Breast epithelium (tissue), 4 donors: Measurements from ENCODE around the gene PSME2. TPM values are rescaled to one million over a fixed set of nuclear protein-coding genes. Genes with fewer than 3 reads are reported as not detected.

Experiments used
- DNase-seq, 2 donors: peaks; one replicate each; pipeline ENCODE4 v3.0.0-alpha.2; 2019; ENCODE audit warnings: low spot score in 2 of 2
- H3K27ac ChIP-seq, 2 donors: fragments of 200-600 bp; sonication (generic) in 1 of 2; one replicate each; pipeline ENCODE4 v1.5.1; 2016 to 2019; ENCODE audit warnings: mild to moderate bottlenecking in 1 of 2
- H3K27me3 ChIP-seq, 2 donors: fragments of 200-600 bp; sonication (generic) in 1 of 2; one replicate each; pipeline versions ENCODE4 v1.5.1 to v1.6.0; 2017 to 2019; ENCODE audit warnings: control low read depth in 1 of 2, mild to moderate bottlenecking in 1 of 2
- H3K36me3 ChIP-seq: fragments of 200-600 bp; one replicate; pipeline ENCODE4 v1.5.1; 2019
- H3K4me1 ChIP-seq, 2 donors: fragments of 200-600 bp; sonication (generic); one replicate each; pipeline ENCODE4 v1.5.1; 2016 to 2019; ENCODE audit warnings: control low read depth in 1 of 2
- H3K4me3 ChIP-seq, 3 donors: fragments of 200-600 bp; sonication (generic); 1 replicate in 2 of 3; 2 replicates in 1 of 3; pipeline ENCODE4 v1.5.1; 2016 to 2019; ENCODE audit warnings: mild to moderate bottlenecking in 3 of 3, moderate library complexity in 2 of 3
- H3K9me3 ChIP-seq, 2 donors: fragments of 200-600 bp; sonication (generic) in 1 of 2; one replicate each; pipeline ENCODE4 v1.5.1; 2016 to 2019; ENCODE audit warnings: control low read depth in 1 of 2
- POLR2A ChIP-seq: fragments of 450-650 bp; IDR thresholded peaks from one replicate; pipeline ENCODE4 v1.6.1; 2016; ENCODE audit warnings: antibody characterized with exemption, mild to moderate bottlenecking, moderate library complexity
- POLR2AphosphoS5 ChIP-seq, 3 donors: sonication (generic); formaldehyde crosslinking; IDR thresholded peaks; one replicate each; pipeline ENCODE4 v1.6.1; 2017; ENCODE audit warnings: antibody characterized with exemption in 3 of 3
- intact Hi-C: fragments of 100-400 bp; cut with DNase I; formaldehyde crosslinking; loops from one replicate; pipeline ENCODE4 v1.15.1; 2023; ENCODE audit warnings: low total_unique reads
- total RNA-seq, 3 donors: library from RNA; depleted of rRNA; stranded (reverse); fragments of >200 nt; gene quantifications; one replicate each; pipeline ENCODE4 v1.1.0, GENCODE V29; 2016
- TF ChIP-seq, protein P1 (sequence below), 3 donors: fragments of 450-650 bp; IDR thresholded peaks; one replicate each; pipeline ENCODE4 v1.5.1; 2016 to 2017; ENCODE audit warnings: antibody characterized with exemption in 3 of 3, mild to moderate bottlenecking in 3 of 3, moderate library complexity in 3 of 3

The PSME2 gene
- total RNA-seq, 3 donors from 2014 or later = 22.1 to 69.2 (median 62.1) TPM

GRCh38 chr14:24182110-24182882, 35.9 kb upstream of the PSME2 start:
- no peak for DNase-seq
- Histone ChIP-seq H3K9me3 (no peaks in the 10 kb centered on the region), H3K27ac (peak overlapping the region in 1 of 2 donors; percentile 7), H3K36me3 (peaks cover 5% of the 10 kb centered on the region), H3K4me3 (no peak overlapping the region), H3K27me3 (no peaks in the 10 kb centered on the region), H3K4me1 (peaks cover 0 to under 1% of the 10 kb centered on the region in 2 donors)
- TF ChIP-seq POLR2AphosphoS5 (IDR thresholded peaks at IDR 0.05) (no peak), POLR2A (no peak)
- TF ChIP-seq, protein P1, sequence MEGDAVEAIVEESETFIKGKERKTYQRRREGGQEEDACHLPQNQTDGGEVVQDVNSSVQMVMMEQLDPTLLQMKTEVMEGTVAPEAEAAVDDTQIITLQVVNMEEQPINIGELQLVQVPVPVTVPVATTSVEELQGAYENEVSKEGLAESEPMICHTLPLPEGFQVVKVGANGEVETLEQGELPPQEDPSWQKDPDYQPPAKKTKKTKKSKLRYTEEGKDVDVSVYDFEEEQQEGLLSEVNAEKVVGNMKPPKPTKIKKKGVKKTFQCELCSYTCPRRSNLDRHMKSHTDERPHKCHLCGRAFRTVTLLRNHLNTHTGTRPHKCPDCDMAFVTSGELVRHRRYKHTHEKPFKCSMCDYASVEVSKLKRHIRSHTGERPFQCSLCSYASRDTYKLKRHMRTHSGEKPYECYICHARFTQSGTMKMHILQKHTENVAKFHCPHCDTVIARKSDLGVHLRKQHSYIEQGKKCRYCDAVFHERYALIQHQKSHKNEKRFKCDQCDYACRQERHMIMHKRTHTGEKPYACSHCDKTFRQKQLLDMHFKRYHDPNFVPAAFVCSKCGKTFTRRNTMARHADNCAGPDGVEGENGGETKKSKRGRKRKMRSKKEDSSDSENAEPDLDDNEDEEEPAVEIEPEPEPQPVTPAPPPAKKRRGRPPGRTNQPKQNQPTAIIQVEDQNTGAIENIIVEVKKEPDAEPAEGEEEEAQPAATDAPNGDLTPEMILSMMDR (IDR thresholded peaks at IDR 0.05) = no peak
- intact Hi-C loops = no loop called here

- Histone ChIP-seq H3K4me3 (no peak overlapping the region), H3K4me1 (no peaks in the 10 kb centered on the region), H3K27me3 (no peaks in the 10 kb centered on the region), H3K36me3 (peaks cover 7% of the 10 kb centered on the region), H3K9me3 (no peaks in the 10 kb centered on the region), H3K27ac (no peak overlapping the region)
- intact Hi-C loops = no loop called here
- TF ChIP-seq, protein P1 (IDR thresholded peaks at IDR 0.05) = no peak
- TF ChIP-seq POLR2AphosphoS5 (IDR thresholded peaks at IDR 0.05) = no peak
- no peak for TF ChIP-seq POLR2A
- DNase-seq = no peak
These were observed 35.1 kb upstream of the PSME2 start for GRCh38 chr14:24181371-24182077.

DNA sequence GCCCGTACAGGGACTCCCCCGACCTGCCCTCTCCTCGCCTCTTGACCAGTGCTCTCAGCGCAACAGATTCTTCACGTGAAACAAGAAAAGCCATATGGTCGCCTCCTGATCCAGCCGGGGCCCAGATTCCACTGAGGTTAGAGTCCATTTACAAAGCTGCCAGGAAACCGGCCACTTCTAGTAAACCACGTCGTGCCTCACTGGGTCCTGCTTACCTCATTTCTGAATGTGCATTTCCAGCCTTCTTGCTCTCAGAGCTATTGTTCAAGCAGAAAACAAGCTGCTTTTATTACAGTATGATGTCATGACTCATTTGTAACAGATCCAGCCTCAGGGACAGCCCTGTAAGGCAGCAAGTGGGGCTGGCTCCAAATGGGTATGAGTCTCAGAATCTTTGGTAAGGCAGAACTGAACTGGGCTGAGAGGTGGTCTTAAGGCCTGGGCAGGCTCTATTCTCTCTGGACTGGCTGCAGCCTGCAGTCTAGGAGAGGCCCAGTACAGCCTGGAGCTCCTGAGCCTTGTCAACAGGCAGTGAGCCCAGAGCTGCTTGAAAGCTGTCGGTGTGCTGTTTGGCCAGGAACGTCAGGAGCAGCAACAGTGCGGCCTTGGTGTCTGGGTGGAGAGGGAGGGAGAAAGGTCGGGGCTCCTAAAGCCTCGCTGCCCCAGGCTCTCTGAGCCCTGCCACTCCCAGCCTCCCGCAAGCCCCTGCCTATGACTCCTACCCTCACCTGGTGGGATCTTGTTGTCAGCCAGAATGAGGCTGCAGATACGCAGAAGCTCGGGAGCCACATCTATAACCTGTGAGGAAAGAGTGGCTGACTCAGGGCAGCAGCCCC, 33.8 kb upstream of the PSME2 start:
- H3K4me3 ChIP-seq = no peak overlapping the region
- DNase-seq = no peak
- H3K27ac ChIP-seq = peak overlapping the region; percentile 66 to 83
- no peaks in the 10 kb centered on the region for H3K27me3 ChIP-seq
- H3K36me3 ChIP-seq = peaks cover 8% of the 10 kb centered on the region
- intact Hi-C loops = no loop called here
- H3K4me1 ChIP-seq = no peaks in the 10 kb centered on the region
- TF ChIP-seq POLR2AphosphoS5 (IDR thresholded peaks at IDR 0.05) (no peak), POLR2A (no peak)
- TF ChIP-seq, protein P1 (IDR thresholded peaks at IDR 0.05) = no peak
- no peaks in the 10 kb centered on the region for H3K9me3 ChIP-seq

DNA sequence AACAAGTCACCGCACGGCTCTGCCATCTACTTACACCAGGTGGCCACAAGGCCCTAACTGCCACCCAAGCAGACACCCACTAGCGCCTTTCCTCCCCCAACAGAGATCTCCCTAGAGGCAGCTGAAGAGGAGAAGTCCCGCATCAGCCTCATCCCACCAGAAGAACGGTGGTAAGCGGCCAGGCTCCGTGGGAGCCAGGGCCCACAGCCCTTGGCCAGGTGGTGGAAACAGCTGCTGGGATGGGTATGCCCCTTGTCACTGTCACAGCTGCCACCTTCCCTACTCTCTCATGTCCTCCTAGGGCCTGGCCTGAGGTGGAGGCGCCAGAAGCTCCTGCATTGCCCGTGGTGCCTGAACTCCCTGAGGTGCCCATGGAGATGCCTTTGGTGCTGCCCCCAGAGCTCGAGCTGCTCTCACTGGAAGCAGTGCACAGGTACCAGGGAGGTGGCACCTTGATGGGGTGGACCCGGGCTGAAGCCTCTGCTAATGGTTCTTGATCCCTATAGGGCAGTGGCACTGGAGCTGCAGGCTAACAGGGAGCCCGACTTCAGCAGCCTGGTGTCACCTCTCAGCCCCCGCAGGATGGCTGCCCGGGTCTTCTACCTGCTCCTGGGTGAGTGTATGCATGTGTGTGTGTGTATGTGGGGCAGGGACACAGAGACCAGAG, 33.0 kb upstream of the PSME2 start:
- Histone ChIP-seq H3K27me3 (no peaks in the 10 kb centered on the region), H3K4me3 (no peak overlapping the region), H3K4me1 (no peaks in the 10 kb centered on the region), H3K36me3 (peaks cover 7% of the 10 kb centered on the region), H3K9me3 (no peaks in the 10 kb centered on the region), H3K27ac (peak overlapping the region; percentile 66 to 83)
- intact Hi-C loops = no loop called here
- TF ChIP-seq POLR2A (no peak), POLR2AphosphoS5 (IDR thresholded peaks at IDR 0.05) (no peak)
- TF ChIP-seq, protein P1 (IDR thresholded peaks at IDR 0.05) = no peak
- DNase-seq = no peak
